Measurements from ENCODE around the gene GREM2.
A peak's percentile ranks its signal among the peaks of the same experiment; 100 is the strongest.

The GREM2 gene

DNA sequence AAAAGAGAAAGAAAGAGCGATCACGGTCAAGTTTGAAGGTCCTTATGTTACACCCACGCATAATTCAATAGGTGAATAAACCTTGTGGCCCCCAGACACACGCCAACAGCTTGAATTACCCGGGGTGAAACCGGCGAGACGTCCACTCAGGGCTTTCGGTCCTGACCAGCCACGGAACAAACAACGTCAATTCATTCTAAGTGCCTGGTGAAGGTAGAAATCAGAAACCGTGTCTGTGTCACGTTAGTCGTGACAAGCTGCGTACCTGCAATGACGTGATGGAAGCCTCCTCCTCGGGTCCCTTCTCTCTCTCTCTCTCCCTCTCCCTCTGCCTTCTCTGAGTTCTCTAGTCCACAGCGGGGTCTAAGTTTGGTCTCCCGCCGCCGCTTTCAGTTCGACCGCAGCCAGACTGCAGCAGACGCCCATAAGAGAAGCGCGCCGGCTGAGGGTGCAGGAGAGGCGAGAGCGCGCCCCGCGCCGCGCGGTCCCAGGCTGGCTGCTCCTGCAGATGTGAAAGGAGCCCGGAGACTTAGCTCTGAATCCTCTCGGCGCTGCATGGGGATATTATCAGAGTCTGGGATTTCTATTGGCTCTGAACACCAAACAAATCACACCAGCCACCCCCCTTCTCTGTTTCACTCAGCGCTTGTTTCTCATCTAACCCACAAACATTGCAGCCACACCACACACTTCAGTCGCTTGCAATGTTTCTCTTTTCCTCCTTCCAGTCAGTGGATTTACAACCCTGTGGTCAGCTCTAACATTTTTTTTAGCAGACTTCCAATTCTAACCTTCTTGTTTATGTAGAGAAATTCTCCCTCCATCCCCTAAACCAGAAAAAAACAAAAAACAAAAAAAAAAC is at the start of gene GREM2:
Gene GREM2, minus strand, starts transcription at position 537 of the 862 bp plus-strand sequence. CDS start 118,680 bp downstream, outside the sequence.
- peak; percentile 11 to 28 for DNase-seq (ENCODE audit: low read depth in 2 of 2)

DNA sequence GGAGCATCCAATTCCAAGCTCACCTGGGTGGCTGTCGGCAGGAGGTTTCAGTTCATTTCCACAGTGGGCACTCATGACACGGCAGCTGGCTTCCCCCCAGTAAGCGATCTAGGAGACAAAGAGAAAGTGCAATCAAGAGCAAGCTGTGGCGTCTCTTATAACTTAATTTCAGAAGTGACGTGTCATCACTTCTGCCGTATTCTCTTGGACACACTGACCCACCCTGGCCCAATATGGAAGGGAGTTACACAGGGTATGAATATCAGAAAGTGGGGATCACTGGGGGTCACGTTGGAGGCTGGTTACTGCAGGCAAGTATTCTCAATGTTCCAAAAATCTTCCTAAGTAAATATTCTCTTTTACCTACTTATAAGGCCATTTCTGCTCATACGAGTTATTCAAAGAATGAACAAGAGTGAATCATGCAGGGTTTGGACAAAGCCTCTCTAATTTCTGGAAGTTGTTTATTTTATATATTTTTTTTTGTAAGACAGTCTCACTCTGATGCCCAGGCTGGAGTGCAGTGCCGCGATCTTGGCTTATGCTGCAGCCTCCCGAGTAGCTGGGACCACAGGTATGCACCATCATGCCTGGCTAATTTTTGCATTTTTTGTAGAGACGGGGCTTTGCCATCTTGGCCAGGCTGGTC is 46.5 kb upstream of the GREM2 start:
- DNase-seq (ENCODE audit: low read depth in 2 of 2): no peak

GRCh38 chr1:240656531-240656930 is 44.6 kb upstream of the GREM2 start:
- no peak for DNase-seq (ENCODE audit: low read depth in 2 of 2)

DNA sequence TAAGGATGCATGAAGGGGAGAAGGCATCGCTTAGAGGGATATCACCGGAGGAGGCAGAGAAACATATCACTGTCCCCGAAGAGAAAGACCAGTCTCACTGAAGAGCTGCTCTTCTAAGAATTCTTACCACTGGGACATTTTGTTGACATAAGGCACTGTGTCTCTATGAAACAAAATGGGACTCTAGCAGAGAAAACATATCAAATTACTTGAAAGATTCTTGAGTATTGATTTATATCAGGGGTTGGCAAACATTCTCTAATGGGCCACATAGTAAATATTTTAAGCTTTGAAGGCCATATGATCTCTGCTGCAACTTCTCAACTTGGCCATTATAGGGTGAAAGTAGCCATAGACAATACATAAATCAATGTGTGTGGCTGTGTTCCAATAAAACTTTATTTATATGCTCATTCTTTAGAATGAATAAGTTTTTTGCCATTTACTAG is 41.0 kb upstream of the GREM2 start:
- DNase-seq (ENCODE audit: low read depth in 2 of 2): no peak

- DNase-seq (ENCODE audit: low read depth in 2 of 2): no peak
Measured at GRCh38 chr1:240652549-240652948, 40.6 kb upstream of the GREM2 start.

- no peak for DNase-seq (ENCODE audit: low read depth in 2 of 2)
Measured at GRCh38 chr1:240650877-240651276, 38.9 kb upstream of the GREM2 start.

DNA sequence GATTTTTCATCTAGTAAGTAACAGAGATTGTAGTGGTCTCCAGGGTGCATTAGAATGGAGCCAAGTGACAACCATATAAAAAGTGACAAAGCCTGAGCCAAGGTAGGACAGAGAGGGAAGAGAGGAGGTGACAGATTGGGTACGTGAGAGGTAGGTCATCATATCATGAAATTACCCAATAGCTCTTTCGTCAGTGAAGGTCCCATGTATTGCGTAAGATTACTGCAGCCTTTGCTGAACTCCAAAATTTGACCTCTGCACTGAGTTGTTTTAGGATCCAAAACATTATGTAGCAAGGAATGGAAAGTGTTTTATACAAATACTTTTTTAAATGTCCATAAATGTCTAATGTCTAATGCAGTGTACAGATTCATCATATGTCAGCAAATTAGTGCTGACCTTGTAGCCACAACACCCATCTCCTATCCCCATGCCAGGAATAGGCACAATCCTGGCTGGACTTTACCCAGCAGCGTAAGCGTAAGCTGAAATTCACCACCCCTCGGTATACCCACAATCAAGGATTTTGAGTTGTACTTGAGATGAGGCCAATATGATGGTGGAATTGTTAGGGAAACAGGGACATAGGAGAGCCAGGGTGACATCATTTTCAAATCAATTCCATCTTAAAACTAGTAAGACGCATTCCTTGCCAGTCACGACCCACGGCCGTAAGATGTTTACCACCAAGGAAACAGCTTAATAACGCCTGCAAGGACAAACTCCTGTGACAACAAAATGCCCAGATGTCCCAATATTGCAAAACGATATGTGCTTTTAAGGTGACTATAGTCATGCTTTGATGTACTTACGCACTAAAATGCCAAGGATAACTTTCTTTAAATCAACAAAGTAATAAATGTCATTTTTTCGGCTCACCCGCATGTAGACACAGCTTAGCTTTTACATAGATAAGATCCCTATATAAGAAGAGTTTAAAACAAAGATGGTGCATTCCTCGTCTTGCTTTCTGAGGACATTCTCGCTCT is 38.1 kb upstream of the GREM2 start:
- no peak for DNase-seq (ENCODE audit: low read depth in 2 of 2)

DNA sequence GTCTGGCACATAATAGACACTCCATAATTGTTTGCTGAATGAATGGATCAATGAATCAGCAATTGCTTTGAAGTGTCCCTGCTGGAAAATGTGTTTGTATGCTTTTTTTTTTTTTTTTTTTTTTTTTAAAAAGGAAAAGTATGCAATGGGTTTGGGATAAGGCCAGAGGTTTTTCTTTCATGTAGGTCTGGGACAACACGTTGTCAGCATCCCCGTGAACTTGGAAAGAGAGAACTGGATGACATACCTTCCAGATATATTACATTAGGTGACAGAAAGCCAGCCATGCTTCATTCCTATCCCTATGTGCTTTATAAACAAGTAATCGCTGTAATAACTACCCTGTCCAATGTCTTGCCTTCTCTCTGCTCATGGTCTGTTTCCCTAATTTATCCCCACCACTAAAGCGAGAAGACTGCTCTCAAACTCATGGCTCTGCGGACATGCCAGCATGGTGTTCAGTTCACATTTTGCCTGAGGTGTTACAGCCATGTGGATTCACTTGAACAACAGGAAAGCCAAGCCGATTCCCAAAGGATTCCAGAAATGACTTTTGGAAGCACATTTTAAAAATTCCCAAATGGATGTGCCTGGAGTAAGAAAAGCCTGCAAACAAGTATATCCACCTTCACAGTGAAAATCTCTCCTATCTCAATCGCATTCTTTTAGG is 34.8 kb upstream of the GREM2 start:
- no peak for DNase-seq (ENCODE audit: low read depth in 2 of 2)

DNA sequence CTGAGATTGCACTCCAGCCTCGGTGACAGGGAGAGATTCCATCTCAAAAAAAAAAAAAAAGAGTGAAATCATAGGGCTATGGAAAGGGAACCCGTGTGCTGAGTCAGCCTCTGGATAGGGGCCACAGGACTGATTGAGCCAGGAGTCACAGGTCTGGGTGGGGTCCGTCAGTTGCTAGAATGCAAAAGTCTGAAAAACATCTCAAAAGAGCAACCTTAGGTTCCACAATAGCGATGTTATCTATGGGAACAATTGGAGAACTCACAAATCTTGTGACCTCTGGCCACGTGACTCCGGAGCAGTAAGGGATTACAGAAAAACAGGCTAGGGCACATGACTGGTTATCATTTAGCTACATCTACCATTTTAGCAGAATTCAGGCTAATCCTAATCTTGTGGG is 32.8 kb upstream of the GREM2 start:
- no peak for DNase-seq (ENCODE audit: low read depth in 2 of 2)

GRCh38 chr1:240635466-240636256 is 23.7 kb upstream of the GREM2 start:
- DNase-seq (ENCODE audit: low read depth in 2 of 2): no peak

- no peak for DNase-seq (ENCODE audit: low read depth in 2 of 2)
Measured at GRCh38 chr1:240630409-240630808, 18.5 kb upstream of the GREM2 start.

DNA sequence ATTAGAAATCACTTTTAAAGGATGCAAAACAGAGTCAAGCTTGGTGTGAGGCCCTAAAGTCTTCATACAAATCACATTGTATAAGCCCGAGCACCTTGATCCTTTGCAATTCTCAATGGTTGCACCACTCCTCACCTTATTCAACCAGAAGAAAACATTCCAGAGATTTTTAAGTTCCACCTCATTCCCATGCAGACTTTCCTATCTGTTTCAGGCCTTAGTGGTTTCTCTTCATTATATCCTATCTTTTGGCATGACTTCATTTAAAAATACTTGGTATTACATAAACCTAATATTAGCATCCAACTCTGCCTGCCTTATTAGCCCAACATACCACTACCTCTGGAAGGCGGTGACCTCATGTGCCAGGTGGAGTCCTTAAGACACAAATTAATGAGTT is 9.3 kb upstream of the GREM2 start:
- DNase-seq (ENCODE audit: low read depth in 2 of 2): no peak

- no peak for DNase-seq (ENCODE audit: low read depth in 2 of 2)
Measured at GRCh38 chr1:240619906-240620621, 8.1 kb upstream of the GREM2 start.

DNA sequence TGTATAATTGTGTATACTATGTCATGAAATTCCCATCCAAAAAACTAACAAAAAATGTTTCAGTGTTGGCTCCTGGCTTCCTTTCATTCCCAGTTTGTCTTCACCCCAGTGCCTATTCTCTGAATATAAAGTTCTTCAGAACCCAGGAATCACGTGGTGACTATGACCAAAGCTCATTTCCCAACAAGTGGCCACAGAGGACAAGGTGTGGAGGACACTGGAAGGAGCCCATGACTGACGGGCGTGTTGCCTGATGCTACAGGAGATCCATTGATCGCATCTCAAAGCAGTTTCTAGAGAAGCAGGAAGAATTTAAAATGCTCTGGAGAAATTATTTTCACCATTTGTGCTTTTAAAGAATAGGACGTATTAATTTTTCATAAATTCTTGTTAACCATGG is 7.4 kb upstream of the GREM2 start:
- no peak for DNase-seq (ENCODE audit: low read depth in 2 of 2)

DNA sequence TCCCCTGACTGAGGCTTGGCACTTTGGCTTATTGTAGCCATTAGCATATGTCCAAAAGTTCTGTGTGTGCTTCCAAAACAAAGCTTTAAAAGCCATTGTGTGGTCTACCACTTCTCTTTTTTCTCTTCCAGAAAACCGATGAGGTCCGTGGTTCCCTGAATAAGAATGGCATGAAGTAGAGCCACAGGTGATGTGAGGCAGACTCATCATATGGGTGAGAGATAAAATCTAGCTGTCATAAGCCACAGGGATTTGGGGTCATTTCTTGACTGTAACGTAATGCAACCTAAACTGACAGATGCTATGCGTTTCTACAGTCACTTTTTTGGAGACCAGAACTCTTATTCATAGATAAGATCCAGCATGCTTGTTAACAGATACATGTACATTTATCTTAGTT is 7.0 kb upstream of the GREM2 start:
- no peak for DNase-seq (ENCODE audit: low read depth in 2 of 2)

DNA sequence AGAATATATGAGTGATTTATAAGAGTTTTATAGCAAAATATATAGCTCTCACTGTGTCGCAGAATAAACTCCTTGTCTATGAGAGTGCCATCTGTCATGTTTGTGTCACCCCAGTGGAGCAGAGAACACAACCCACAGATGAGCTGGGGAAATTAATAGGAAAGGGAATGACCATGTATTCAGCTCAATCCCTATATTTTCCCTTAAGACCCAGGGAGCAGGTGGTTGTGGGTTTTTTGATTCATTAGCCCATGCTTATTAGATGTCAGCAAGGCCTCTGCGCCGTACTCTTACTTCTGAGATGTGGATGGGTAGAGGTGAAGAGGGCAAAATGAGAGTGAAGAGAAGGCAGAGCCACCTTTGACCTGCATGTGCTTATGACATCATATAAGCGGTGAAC is 4.1 kb upstream of the GREM2 start:
- DNase-seq (ENCODE audit: low read depth in 2 of 2): no peak

DNA sequence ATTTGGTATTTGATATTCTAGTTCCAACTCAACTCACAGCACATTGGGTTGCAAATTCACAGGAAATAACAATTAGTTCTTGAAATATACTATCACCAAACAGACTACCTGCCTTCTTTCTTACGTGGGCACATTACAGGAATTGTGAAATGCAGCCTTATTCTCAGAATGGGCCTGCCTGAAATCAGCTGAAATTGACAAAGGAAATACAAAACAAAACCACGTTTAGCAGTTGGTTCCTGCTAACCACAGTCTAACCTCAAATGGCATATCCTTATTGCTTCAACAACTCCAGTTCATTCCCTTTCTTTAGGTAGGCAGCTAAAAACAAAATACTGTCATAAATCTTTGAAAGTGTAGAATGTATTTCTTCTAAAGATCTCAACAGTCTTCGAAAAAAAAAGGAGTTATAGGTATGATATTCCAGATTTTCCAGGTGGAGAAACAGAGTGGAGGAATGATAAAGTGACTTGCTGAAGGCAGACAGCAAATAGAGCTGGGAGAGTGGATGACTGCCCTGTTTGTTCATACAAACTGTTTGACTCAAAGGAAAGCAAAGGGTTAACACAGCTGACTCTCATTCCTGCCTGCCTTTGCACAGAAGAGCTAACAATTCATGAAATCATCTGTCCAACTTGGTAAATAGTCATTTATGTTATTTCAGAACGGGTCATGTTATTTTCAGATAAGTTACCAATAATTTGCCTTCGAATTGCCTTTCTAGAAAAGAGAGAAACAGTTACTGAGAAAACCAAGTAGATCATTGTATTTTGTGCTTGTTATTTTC is 1.6 kb upstream of the GREM2 start:
- DNase-seq (ENCODE audit: low read depth in 2 of 2): no peak

DNA sequence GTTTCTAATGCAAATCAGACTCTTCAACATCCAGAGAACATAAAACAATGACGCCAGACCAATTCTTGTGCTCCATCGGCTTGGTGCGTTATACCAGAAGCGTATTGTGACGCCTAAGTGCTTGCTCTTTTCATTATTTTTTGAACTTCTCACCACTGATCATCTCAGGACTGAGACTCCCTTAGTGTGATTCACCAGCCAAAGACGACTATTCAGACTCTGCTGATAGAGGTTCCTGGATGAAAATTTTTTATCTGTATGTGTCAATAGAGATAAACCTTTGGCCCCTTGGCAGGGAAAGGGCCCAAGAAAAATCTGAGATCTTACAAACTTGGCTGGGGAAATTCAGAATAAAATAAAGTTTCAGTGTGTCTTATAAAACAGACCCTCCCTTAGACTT is 856 bp upstream of the GREM2 start:
- no peak for DNase-seq (ENCODE audit: low read depth in 2 of 2)

DNA sequence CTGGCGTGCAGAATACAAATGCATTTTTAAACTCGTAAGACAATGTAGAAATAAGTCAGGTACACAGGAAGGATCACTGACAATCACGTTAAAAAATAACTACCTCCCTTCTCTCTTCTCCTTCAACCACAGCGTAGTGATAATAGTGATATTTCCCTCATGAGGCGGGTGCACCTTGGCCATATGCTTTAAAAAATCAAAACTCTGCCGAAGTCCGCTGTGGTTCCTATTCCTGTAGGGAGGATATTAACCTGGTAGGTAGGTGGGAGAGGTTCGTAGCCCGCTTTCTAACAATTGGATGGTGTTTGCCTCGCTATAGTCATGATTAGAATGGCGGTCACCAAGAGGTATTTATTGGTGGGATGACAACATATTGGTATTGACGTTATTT is 732 bp downstream of the GREM2 start:
- DNase-seq (ENCODE audit: low read depth in 2 of 2): no peak
